ENCODE data around the gene MDK.

DNA sequence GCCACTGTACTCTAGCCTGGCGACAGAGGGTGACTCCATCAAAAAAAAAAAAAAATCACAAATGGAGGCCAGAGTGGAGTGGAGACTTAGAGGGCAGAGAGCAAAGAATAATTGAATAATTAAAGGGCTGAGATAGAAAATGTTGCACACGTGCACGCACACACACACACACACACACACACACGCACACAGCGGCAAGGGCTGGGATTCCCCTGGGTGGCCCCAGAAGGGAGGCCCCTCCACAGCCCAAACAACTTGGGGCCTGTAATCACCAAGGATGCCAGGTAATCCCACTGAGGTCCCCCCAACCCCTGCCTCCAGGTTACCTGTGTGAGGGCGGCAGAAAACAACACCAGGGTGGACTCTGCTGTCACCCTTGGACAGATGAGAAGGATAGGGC lies 46.2 kb upstream of the MDK start:
- no peak for TF ChIP-seq REST (IDR thresholded peaks at IDR 0.05; ENCODE audit: low read depth)
- no peak for TF ChIP-seq EP300 (IDR thresholded peaks at IDR 0.05; ENCODE audit: borderline replicate concordance)
- TF ChIP-seq MAX (IDR thresholded peaks at IDR 0.05), result no peak
- no peak for TF ChIP-seq TAF1 (IDR thresholded peaks at IDR 0.05; ENCODE audit: low read depth)
- no peak for TF ChIP-seq FOXM1 (IDR thresholded peaks at IDR 0.05; ENCODE audit: borderline replicate concordance, low read depth)
- no peak for TF ChIP-seq CEBPB (IDR thresholded peaks at IDR 0.05)

All from Ishikawa (cell line).